Lower leg skin (tissue), 4 donors: ENCODE measurements around the gene VEGFB. TPM values are rescaled to one million over a fixed set of nuclear protein-coding genes. Genes with fewer than 3 reads are reported as not detected.

Experiments used
- DNase-seq, 2 donors: peaks; one replicate each; pipeline ENCODE4 v3.0.0-alpha.2; 2019; ENCODE audit warnings: low spot score in 2 of 2
- H3K4me3 ChIP-seq: fragments of 200-600 bp; sonication (generic); 2 replicates; pipeline ENCODE4 v1.5.1; 2017; ENCODE audit warnings: mild to moderate bottlenecking, low read depth; ENCODE audit not compliant: poor library complexity, severe bottlenecking
- POLR2A ChIP-seq, 2 donors: fragments of 450-650 bp; IDR thresholded peaks; one replicate each; pipeline ENCODE4 v1.6.1; 2016 to 2017; ENCODE audit warnings: antibody characterized with exemption in 2 of 2, mild to moderate bottlenecking in 1 of 2, moderate library complexity in 1 of 2
- WGBS, 2 donors: methylation state at CpG; one replicate each; pipeline ENCODE4 v1.1.5; 2018; 5-methylcytosine and 5-hydroxymethylcytosine counted together
- intact Hi-C: fragments of 100-400 bp; cut with DNase I; formaldehyde crosslinking; loops from one replicate; pipeline ENCODE4 v1.15.0; 2023; ENCODE audit warnings: low total_unique reads
- total RNA-seq, 4 donors: library from RNA; depleted of rRNA; stranded (reverse); fragments of >200 nt; gene quantifications; one replicate each; pipeline ENCODE4 v1.1.0, GENCODE V29; 2016
- TF ChIP-seq, protein P1 (sequence below), 3 donors: fragments of 450-650 bp; IDR thresholded peaks; one replicate each; pipeline ENCODE4 v1.5.1; 2016; ENCODE audit warnings: antibody characterized with exemption in 3 of 3, mild to moderate bottlenecking in 3 of 3, moderate library complexity in 2 of 3

VEGFB gene
- total RNA-seq, 4 donors from 2014 or later = 45.9 to 71.2 (median 65.6) TPM

DNA sequence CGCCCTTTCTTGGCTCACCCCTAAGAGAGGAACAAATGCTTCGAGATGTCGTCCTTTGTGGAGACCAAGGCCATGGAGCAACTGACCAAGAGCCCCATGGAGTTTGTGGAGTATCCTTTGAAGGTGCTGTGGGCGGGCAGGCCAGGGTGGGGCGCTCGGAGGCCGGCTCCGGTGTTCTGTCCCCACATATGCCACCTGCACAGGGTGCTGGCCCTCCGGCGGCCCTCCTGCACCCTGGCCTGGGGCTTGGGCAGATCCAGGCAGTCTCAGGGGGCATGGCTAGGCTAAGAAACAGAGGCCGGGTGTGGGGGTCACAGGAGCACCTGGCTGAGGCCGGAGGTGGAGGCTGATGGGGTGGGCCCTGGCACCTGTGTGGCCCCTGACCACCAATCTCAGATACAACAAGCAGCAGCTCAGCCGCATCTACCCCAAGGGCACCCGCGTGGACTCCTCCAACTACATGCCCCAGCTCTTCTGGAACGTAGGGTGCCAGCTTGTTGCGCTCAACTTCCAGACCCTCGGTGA lies 27.2 kb downstream of the VEGFB start:
- no peak for DNase-seq
- intact Hi-C loops = no loop called here
- TF ChIP-seq, protein P1, sequence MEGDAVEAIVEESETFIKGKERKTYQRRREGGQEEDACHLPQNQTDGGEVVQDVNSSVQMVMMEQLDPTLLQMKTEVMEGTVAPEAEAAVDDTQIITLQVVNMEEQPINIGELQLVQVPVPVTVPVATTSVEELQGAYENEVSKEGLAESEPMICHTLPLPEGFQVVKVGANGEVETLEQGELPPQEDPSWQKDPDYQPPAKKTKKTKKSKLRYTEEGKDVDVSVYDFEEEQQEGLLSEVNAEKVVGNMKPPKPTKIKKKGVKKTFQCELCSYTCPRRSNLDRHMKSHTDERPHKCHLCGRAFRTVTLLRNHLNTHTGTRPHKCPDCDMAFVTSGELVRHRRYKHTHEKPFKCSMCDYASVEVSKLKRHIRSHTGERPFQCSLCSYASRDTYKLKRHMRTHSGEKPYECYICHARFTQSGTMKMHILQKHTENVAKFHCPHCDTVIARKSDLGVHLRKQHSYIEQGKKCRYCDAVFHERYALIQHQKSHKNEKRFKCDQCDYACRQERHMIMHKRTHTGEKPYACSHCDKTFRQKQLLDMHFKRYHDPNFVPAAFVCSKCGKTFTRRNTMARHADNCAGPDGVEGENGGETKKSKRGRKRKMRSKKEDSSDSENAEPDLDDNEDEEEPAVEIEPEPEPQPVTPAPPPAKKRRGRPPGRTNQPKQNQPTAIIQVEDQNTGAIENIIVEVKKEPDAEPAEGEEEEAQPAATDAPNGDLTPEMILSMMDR (IDR thresholded peaks at IDR 0.05) = no peak
- no peak for TF ChIP-seq POLR2A (IDR thresholded peaks at IDR 0.05)
- no peak overlapping the region for H3K4me3 ChIP-seq
- WGBS, 2 donors = 93 to 94% methylated on average over 10 to 18 of the region's 18 CpGs

DNA sequence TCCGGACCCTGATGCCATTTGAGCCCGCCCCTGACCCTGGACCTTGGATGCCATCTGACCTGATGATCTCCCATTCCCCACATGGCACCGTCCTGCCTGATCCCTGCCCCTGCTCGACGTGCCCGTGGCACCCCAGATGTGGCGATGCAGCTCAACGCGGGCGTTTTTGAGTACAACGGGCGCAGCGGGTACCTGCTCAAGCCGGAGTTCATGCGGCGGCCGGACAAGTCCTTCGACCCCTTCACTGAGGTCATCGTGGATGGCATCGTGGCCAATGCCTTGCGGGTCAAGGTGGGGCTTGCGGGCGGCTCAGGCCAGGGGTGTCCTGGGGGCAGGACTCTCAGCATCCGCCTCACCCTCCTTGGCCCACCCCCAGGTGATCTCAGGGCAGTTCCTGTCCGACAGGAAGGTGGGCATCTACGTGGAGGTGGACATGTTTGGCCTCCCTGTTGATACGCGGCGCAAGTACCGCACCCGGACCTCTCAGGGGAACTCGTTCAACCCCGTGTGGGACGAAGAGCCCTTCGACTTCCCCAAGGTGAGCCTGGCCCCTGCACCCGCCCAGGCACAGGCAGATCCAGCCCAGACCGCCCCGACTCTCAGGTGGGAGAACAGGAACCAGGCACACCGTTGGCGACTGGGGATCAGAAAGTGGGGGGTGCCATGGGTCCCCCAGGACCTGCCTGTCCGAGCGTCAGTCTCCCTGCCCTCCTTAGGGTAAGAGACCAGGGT lies 28.1 kb downstream of the VEGFB start:
- WGBS, 2 donors = 91 to 95% methylated on average over 34 to 42 of the region's 42 CpGs
- no peak overlapping the region for H3K4me3 ChIP-seq
- no peak for DNase-seq
- no peak for TF ChIP-seq POLR2A (IDR thresholded peaks at IDR 0.05)
- intact Hi-C loops = no loop called here

DNA sequence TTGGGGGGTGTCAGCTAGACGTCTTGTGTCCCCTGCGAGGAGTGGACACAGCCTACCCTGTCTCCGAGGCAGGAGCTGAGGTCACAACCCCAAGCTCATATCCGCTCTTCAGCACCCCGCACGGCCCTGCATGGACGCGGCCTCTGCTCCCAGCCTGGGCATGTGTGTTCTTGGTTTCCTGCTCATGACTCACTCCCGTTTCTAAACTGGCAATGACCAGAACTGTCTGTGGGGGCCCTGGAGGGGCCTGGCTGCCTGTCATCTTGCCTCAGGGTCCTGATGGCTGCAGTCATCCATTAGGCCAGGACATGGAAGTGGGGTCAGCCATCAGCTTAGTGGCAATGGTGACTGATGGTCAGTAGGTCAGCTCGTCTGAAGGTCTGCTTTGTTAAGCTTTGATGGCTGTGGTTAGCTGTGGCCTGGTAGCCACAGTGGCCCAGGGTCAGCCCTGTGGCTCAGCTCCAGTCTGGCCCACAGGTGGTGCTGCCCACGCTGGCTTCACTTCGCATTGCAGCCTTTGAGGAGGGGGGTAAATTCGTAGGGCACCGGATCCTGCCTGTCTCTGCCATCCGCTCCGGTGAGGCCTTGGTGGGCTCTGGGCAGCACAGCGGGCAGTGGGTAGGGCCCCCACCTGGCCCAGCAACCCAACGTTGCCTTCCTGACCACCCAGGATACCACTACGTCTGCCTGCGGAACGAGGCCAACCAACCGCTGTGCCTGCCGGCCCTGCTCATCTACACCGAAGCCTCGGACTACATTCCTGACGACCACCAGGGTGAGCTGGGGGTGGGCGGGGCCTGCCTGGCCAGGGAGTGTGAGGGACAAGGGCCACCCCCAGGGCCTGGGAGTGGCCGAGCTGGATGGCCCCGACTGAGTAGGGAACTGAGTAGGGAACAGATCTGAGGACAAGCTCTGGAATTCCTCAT lies 28.9 kb downstream of the VEGFB start:
- H3K4me3 ChIP-seq = no peak overlapping the region
- WGBS, 2 donors = 77 to 84% methylated on average over 19 to 29 of the region's 29 CpGs
- TF ChIP-seq, protein P1 (IDR thresholded peaks at IDR 0.05) = no peak
- no peak for TF ChIP-seq POLR2A (IDR thresholded peaks at IDR 0.05)
- DNase-seq = no peak
- intact Hi-C loops = no loop called here

DNA sequence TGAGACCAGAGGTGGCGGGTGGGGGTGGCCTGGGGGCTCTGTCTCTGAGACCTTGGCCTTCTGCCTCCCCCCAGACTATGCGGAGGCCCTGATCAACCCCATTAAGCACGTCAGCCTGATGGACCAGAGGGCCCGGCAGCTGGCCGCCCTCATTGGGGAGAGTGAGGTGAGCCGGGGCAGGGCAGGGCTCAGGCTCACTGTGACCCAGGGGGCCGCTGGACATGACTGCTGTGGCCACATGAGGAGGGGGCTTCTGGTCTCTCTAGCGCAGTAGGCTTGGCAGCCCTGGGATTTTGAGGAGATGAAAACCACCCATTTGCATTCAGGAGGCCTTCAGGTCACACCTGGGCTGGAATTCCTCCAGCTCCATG lies 29.5 kb downstream of the VEGFB start:
- 91 to 95% methylated on average over 4 to 8 of the region's 8 CpGs for WGBS, 2 donors
- H3K4me3 ChIP-seq = no peak overlapping the region
- TF ChIP-seq, protein P1 (IDR thresholded peaks at IDR 0.05) = no peak
- no peak for TF ChIP-seq POLR2A (IDR thresholded peaks at IDR 0.05)
- DNase-seq = no peak
- intact Hi-C loops = no loop called here

DNA sequence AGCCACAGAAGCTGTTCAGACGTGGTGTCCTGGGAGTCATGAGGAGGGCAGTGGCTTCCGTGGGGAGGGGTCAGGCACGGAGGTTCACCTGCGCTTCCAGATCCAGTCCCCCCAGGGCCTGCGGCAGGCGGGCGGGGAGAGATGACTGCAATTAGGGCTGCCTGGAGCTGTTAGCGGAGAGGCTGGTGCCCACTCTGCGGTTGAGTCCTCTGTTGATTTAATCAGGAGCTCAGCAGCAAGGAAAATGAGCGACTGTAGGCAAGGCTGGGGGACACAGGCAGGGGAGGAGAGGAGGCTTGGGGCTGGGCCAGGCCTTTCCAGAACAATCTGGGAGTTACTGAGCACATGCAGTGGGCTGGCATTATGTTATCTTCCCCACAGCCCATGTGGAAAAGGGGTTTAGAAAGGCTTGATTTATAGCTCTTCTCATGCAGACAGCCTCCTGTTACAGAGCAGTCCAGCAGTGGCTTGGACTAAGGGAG lies 30.0 kb downstream of the VEGFB start:
- DNase-seq = no peak
- intact Hi-C loops = no loop called here
- 75 to 84% methylated on average over 10 of the region's 10 CpGs for WGBS, 2 donors
- TF ChIP-seq, protein P1 (IDR thresholded peaks at IDR 0.05) = no peak
- no peak for TF ChIP-seq POLR2A (IDR thresholded peaks at IDR 0.05)
- H3K4me3 ChIP-seq = no peak overlapping the region
